Fibroblast of gingiva (primary cell): ENCODE results near the gene AADAC.
"Not testable (repeated sequence)": the region's sequence is repeated elsewhere in the genome, so short reads cannot be mapped to it uniquely, and the experiment has no call there.

ENCODE experiments used
- DNase-seq: peaks from one replicate; pipeline ENCODE4 v3.0.0-alpha.2; 2011; ENCODE audit warnings: low read depth

The AADAC gene

DNA sequence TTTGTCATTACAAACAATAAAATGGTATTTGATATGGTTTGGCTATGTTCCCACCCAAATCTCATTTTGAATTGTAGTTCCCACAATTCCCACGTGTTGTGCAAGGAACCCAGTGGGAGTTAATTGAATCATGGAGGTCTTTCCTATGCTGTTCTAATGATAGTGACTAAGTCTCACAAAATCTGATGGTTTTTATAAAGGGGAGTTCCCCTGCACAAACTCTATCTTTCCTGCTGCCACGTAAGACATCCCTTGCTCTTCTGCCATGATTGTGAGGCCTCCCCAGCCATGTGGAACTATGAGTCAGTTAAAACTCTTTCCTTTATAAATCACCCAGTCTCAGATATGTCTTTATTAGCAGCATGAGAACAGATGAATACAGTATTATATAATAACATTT lies 15.4 kb upstream of the AADAC start:
- no peak for DNase-seq

DNA sequence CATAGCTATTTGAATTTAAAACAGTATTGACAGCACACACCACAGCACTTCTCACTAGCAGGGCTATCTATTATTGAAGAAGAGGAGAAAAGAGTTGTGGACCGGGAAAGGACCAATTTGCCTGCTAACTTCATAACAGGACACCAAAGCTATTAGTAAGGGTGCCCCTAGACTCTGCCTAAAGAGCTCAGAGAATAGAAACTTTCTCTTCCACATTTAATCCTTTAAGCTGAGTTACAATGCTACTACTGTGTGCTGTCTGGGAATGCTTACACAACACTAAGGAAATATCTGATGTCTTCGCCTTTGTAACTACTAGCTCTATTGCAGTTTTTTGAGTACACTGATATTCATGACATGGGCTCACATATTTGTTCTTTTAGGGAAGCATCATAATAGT lies 13.5 kb upstream of the AADAC start:
- DNase-seq, result no peak

DNA sequence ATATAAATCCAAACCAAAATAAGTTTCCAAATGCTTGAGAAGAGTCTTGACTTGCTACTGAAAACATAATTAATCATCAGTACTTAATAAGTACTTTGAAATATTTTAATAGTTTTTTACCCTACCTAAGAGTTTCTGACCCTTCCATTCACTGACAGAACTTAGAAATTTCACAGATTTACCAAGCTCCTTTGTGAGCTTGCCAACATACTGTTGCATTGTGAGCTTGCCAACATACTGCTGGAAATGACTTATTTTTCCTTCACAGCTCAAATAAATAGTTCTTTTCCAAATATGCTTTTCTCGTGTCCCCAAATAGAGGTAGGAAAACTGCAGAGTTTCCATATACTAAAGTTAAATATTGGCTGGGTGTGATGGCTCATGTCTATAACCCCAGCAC lies 9.6 kb upstream of the AADAC start:
- DNase-seq, result no peak

DNA sequence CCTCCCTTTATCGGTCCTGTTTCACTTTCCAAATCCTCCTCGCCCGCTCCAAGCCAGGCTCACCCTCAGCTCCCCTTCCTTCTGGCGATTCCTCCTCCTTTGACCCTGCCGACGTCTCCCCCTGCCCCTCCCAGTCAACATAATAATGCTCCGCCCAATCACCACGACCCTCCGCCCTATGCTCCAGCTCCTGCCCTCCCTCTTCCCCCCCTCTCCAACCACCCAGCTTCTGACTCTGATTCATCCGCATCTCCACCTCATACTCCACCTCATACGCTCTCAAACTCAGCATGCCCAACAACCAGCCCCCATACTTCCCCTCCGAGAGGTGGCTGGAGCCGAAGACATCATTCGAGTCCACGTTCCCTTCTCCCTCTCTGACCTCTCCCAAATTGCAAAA lies 7.1 kb upstream of the AADAC start:
- no peak for DNase-seq

DNA sequence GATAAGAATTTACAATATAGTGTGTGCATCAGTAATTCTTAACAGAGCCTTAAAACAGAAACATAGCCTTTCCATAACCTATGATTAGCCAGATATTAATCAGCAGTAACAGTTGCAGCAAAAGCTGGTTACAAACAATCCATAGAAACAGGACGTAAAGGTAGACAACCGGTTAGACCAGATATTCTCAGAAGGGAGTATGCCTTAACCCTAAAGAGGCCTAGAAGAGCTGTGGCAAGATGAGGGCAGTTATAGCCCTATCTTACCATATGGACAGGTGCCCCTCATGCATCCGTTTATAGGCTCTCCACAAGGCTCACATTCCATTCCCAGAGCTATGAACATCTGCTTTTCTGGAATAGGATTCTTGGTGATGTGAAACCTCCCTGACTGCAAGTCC lies 5.0 kb upstream of the AADAC start:
- not testable (repeated sequence) for DNase-seq

DNA sequence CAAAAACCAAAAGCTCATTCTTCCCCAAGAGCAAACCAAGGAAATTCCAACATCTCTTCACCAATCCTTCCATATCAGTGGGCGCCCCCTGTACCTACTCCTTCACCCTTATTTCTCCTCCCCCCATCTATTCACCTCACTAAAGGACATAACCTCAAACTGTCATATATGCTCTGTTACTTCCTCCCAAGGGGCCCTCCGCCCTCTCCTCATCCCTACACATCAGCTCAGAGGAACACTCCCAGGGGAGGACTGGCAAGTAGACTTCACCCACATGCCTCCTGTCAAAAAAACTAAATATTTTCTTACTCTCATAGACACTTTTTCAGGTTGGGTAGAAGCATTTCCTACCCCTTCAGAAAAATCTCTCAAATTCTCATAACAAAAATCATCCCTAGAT lies 2.4 kb upstream of the AADAC start:
- DNase-seq, result no peak

DNA sequence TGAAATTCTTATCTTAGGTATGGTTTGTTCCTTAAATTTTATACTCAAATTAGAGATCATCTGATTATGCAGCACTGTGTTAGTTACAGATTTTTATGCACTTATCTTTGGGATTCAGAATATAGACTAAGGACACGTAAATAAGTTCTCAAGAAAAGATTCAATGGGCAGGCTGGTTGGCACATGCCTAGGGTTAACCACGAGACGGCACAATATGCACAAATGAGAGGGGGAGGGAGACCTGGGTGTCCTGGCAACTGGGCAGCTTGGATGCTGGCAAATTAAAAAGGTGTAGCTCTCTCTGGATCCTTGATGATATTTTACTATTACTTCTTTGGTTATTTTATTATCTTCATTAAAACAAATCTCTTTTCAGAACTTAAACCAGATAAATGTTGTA lies 672 bp downstream of the AADAC start:
- no peak for DNase-seq

DNA sequence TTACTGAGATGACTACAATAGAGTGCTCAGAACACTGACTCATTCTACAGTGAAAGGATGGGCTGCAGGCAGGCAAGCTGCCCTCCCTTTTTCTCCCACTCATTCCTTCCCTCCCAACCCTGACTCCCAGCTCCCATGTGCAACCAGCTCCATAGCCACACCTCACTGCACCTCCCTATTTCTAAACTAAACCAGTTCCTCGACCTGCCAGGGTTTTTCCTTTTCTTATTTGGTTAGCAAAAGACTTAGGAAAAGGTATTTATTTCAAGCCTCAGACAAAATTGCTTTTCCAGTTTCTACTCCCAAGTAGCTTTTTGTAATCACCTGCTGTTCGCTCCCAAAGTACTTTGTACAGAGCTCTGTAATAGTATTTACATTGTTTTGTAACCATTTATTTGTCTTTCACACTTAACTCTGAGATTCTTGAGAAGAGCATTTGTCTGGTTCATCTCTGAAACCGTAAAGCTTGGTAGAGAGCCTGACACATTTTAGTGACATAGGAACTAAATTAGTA lies 2.2 kb downstream of the AADAC start:
- DNase-seq, result no peak

DNA sequence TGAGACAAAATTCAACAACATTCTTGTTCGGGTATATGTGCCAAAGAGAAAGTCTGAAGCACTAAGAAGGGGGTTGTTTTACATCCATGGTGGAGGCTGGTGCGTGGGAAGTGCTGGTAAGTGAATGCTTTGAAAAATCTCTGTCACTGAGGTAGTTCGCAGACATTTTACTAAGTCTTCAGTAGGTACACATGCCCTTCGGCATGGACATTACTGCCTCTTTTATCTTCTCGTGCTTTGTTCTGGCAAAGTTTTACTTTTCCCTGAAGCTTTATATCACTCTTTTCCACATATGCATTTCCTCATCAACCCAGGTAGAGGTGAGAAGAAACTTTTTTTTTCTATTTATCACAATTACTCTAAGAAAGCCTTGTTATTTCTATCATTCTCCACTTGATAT lies 3.6 kb downstream of the AADAC start:
- DNase-seq, result no peak

DNA sequence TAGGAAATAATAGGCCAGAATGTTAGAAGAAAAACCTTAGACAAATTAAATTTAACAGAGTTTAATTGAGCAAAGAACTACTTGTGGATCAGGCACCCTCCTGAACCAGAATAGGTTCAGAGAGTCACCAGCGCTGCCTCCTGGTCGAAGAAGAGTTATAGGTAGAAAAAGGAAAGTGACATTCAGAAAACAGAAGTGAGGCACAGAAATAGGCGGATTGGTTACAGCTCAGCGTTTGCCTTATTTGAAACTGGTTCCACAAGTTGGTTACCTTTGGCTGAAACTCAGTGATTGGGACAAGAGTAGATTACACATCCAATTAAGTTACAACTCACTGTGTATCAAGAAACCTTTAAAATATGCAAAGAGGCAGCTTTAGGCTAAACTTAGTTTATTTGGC lies 4.4 kb downstream of the AADAC start:
- no peak for DNase-seq

DNA sequence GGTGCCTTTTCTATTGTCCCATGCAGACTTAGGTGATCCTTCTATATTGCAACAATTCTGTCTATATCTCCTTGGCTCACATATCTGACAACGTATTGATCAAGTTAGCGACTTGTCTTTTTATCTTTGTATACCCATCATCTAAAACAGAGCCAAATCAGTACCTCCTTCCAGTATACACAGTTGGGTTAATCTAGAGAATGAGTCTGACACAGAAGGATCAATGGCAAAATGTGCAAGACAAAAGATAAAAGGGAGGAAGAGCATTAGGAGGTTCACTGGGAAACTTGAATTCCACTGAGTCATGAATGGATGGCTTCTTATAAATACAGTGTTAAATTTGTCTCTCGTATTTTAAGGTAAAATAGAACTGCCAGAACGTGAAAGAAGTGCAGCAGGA lies 6.0 kb downstream of the AADAC start:
- no peak for DNase-seq

DNA sequence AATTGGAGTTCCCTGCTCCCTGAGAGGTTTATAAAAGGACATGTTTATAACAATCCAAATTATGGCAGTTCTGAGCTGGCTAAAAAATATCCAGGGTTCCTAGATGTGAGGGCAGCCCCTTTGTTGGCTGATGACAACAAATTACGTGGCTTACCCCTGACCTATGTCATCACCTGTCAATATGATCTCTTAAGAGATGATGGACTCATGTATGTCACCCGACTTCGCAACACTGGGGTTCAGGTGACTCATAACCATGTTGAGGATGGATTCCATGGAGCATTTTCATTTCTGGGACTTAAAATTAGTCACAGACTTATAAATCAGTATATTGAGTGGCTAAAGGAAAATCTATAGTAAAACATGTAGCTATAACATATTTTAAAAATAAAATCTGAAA lies 13.9 kb downstream of the AADAC start:
- DNase-seq, result no peak

DNA sequence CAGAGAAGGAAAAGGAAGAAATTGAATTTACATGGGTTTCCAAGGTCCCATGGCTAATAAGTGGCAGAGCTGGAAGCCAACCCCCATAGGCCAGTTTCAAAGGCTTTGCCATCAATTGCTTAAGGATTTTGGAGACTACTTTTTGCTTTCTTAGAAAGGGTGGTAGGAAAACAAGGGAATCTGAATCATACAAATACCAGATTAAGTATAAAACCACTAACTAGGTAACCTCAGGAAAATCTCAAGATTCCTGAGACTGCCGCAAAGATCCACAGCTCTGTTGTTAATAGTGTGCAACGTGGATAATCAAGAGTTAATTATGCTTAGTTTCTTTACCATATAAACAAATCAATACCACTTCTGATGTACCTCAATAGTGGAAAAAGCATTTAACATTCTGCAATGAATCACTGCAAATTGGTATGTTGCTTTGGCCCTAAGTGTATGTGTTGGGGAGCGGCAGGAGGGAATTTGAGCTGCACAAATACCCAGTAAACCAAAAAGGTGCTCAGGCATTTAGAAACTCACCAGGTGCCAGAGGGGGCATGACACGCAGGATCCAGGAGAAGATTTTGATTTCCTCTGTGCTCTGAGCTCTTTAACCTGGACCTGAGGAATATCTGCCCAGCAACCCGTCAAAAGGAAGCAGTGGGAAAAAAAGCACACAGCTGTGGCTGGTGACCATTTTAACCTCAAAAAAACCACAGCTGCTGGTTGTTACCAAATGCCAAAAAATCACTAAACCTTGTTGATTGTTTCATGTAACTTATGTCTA lies 22.0 kb downstream of the AADAC start:
- DNase-seq, result peak; percentile 20

DNA sequence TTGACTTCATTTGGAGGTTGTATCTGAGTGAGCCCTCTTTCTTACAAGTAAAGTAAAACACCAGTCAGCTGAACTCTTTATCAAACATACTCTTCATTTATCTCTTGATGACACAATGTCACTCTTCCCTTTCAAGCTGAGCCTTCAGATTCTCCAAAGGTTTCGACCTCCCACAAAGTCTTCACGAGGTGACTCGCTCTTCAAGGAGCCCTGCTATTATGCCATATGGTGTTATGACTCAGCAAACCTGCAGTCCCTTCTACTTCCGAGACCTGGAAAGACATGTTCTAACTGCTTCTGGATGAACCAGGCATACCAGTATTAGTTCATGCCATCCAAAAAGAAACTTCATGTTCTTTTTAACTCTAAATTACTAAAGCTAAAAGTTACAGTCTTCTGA lies 23.1 kb downstream of the AADAC start:
- peak; percentile 47 for DNase-seq

DNA sequence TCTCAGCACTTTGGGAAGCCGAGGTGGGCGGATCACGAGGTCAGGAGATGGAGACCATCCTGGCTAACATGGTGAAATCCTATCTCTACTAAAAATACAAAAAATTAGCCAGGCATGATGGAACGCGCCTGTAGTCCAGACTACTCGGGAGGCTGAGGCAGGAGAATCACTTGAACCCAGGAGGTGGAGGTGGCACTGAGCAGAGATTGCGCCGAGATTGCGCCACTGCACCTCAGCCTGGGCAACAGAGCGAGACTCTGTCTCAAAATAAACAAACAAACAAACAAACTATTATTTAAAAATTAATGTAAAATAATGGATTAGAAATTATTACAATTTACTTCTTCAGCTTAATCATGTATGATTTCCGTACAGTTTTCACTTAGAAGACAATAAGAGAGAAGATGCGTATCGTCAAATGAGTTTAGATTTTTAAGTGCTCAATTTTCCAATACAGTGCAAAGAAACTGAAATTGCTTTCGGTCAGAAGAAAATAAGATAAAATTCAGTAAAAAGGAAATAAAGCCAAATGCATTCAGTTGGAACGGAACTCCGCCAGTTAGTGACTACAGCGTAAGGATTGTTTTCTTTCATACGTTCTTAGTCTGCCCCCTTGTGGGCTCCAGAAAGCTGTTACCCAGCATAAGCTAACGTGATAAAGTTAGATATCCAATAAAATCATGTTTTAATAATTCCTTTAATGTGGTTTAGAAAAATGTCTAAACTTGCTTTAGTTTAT lies 24.8 kb downstream of the AADAC start:
- DNase-seq, result peak; percentile 80

DNA sequence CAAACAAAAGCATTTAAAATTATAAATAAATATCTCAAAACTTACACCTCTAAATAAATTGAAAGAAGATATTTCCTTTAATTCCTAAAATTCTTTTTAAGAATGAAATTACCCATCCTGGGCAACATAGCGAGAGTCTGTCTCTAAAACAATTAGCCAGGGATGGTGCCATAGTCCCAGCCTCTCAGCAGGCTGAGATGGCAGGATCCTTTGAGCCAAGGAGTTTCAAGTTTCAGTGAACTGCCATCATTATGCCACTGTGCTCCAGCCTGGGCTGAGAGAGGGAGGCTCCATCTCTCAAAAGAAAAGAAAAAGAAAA lies 25.4 kb downstream of the AADAC start:
- no peak for DNase-seq

DNA sequence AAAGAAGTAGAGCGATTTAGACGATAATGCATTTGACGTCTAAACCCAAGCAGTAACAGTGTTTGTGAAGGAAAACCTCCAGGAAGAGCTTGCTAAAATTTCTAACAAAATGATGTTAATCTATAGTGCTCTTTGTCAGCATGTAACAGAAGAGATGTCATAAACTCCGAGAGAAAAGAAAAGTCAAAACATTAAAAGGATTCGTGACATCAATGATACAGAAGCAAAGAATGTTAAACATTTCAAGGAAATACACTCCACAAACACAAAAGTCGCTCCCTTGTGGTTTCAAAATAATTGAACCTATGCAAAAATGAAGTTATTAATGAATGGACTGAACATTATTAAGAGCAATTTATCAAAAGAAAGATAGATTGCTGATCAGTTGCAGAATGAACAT lies 27.9 kb downstream of the AADAC start:
- no peak for DNase-seq

DNA sequence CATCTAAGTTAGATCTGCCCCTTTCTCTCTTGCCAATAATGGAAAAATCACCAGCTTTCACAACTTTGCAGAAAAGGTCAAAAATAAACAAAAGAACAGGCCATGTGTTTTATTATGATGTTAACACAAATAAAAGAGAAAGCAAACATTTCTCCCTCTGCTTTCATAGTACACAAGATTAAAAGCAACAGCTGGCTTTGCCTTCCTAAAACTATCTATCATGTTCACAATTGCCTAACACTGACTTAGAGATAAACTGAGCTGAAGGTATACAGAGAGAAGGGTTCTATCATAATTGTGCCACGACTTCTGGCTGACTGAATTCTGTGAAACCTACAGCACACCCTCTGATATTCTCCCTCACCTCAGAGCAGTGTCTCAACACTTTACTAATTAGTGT lies 29.4 kb downstream of the AADAC start:
- peak; percentile 23 for DNase-seq

DNA sequence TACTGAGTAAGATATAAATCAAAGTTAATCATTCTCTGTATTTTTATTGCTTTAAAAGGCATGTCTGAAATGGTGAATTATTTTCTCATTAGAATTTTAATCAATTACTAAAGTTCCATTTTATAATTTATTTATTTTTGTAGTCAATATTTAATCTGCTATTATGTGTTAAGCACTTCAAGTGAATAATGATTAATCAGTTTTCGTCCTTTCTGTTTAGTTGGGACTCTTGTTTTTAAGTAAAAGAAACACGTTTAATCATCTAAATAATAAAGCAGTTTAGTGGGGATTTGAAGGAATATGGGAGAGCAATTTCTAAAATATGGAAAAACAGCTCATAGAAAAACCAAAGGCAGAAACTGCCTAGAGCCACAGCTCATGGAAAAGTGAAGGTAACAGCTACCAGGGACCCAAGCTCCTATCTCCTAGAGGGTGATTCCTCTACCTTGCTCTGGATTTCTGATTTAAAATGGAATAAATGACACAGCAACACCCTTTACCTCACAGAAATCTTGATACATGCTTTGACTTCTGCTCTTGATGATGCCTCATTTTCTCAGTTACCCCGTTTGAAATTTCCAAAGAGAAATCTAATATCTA lies 31.5 kb downstream of the AADAC start:
- no peak for DNase-seq

DNA sequence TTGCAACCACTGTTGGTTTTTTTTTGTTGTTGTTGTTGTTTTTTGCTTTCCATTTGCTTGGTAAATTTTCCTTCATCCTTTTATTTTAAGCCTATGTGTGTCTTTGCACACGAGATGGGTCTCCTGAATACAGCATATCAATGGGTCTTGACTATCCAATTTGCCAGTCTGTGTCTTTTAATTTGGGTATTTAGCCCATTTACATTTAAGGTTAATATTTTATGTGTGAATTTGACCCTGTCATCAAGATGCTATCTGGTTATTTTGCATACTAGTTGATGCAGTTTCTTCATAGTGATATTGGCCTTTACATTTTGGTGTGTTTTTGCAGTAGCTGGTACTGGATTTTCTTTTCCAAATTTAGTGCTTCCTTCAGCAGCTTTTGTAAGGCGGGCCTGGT lies 36.1 kb downstream of the AADAC start:
- not testable (repeated sequence) for DNase-seq

DNA sequence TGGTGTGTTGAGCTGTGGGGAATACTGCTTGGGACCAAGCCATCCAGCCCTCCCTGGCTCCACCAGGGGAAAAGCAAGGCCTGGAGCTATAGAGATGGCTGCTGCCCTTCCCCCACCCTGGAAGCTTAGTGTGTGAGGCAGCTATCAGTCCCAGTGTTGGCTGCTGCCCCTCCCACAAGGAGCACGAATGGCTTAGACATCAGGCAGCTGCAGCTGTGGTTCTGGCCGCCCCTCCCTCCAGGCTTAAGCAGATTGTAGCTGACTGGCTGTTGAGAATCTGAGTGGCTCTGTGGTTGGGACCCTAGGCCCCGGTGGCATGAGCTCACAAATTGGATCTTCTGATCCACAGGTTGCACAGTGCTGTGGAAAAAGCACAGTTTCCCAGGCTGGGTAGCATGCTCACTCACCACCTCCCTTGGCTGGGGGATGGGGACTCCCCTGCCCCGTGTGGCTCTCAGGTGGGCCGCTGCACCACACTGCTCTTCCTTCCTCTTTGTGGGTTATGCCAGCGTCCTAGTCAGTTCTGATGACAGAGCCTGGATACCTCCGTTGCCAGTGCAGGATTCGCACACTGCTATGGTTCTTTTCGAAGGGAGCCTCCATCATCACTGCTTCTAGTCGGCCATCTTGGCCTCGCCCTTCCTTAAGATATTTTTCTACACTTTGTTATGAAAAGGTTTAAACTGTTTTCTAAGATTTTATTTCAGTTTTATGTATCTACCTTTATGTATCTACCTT lies 38.3 kb downstream of the AADAC start:
- DNase-seq, result no peak

DNA sequence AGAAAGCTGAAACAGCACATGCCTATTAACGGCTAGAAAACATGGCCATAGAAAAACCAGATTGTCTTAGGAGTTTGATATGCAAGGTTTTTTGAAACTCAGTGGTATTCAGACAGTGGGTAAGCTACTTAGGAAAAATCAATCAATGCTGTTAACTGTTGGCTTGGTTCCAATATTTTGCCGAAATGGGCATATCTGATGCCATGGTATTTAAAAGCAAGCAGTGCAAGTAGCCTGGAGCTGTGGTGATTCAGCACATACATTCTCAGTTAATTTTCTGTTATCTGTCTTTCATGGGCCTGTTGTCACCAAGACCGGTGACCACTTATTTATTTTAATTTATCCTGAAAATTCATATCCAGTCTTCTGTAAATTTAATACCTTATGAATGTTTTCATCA lies 42.2 kb downstream of the AADAC start:
- DNase-seq, result no peak

DNA sequence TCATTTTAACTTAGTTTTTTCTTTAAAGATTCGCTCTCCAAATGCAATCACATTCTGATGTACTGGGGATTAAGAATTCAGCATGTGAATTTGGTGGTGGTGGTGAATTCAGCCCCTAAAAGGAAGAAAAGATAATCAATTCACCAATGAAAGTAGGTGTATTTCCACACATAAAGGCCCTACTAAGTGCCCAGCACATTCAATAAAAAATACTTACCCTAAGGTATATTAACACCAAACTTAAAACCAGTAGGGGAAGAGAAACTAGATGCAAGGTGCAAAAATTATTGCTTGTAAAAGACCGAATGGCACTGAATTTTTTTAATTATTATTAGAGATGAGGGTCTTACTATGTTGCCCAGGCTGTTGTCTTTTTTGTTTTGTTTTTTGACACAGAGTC lies 42.7 kb downstream of the AADAC start:
- no peak for DNase-seq
